HepG2 (cell line): ENCODE results near the gene PCYOX1L. TPM values are rescaled to one million over a fixed set of nuclear protein-coding genes. Genes with fewer than 3 reads are reported as not detected.

Source experiments
- ATAC-seq: fragments of 200-7000 bp; cut with Tn5 transposase; 3 replicates; pipeline ENCODE4 v1.9.1; 2020; ENCODE audit warnings: mild to moderate bottlenecking, moderate library complexity
- BruUV-seq: library from RNA; stranded (reverse); fragments of 400-500 nt; replicated peaks from 2 replicates; lab custom pipeline; 2021; lab: Mats Ljungman, UMichigan
- CTCF ChIA-PET: fragments of 300-600 bp; formaldehyde crosslinking; extraction: SDS; loops from one replicate; lab custom pipeline; 2021; ENCODE audit warnings: low total read pairs, inconsistent platforms, low intra/inter-chr PET ratio; lab: Yijun Ruan, JAX
- POLR2A ChIA-PET: fragments of 350-600 bp; sonication (Branson Sonifier 250); formaldehyde crosslinking; loops from one replicate; lab custom pipeline; 2020; ENCODE audit warnings: antibody characterized with exemption, inconsistent platforms; lab: Yijun Ruan, JAX
- DNase-seq: peaks from one replicate; pipeline ENCODE4 v3.0.0-alpha.2; 2015; ENCODE audit warnings: low spot score
- FAIRE-seq: peaks from 3 replicates; lab custom pipeline; 2011; peaks lifted over from hg19 to GRCh38; lab: Jason Lieb, UNC
- H2AFZ ChIP-seq: one replicate; pipeline ENCODE4 v1.6.1; 2011; ENCODE audit warnings: low read length, inconsistent platforms
- H3K27ac ChIP-seq: fragments of 300-600 bp; 3 replicates; pipeline ENCODE4 v1.8.0; 2011; ENCODE audit warnings: mixed run types, mild to moderate bottlenecking, mixed read lengths, low read length, inconsistent platforms; ENCODE audit not compliant: insufficient read depth; ENCODE audit errors: extremely low read length
- H3K27me3 ChIP-seq, 2 experiments: fragments of 200-600 bp in 1 of 2; 2 replicates in 1 of 2; 3 replicates in 1 of 2; pipeline versions ENCODE4 v1.6.0 to v1.8.0; 2011; ENCODE audit warnings: low read length in 2 of 2, mild to moderate bottlenecking in 2 of 2, moderate library complexity in 2 of 2, inconsistent platforms in 1 of 2; ENCODE audit not compliant: insufficient read depth in 2 of 2, control insufficient read depth in 1 of 2
- H3K36me3 ChIP-seq, 2 experiments: fragments of 200-600 bp in 1 of 2; replicated peaks in 1 of 2; 2 replicates in 1 of 2; 3 replicates in 1 of 2; pipeline versions ENCODE4 v1.5.1 to v1.8.0; 2011; ENCODE audit warnings: low read length in 2 of 2, inconsistent platforms in 1 of 2; ENCODE audit not compliant: insufficient read depth in 2 of 2, control insufficient read depth in 1 of 2
- H3K4me1 ChIP-seq: 2 replicates; pipeline ENCODE4 v1.5.1; 2012; ENCODE audit warnings: low read length, inconsistent platforms; ENCODE audit not compliant: insufficient read depth
- H3K4me2 ChIP-seq: 2 replicates; pipeline ENCODE4 v1.6.0; 2011; ENCODE audit warnings: low read depth, low read length, inconsistent platforms
- H3K4me3 ChIP-seq, 3 experiments: fragments of 200-600 bp in 1 of 3; sonication (generic), shearing (Covaris generic) in 1 of 3; replicated peaks in 1 of 3; 2 replicates each; pipeline ENCODE4 v1.5.1; 2011 to 2016; ENCODE audit warnings: low read length in 3 of 3, inconsistent platforms in 2 of 3, low read depth in 2 of 3, mild to moderate bottlenecking in 2 of 3, control low read depth in 1 of 3, mixed read lengths in 1 of 3; ENCODE audit not compliant: insufficient read depth in 1 of 3
- H3K79me2 ChIP-seq: one replicate; pipeline ENCODE4 v1.6.1; 2011; ENCODE audit warnings: low read length, inconsistent platforms; ENCODE audit not compliant: insufficient read depth
- H3K9ac ChIP-seq: 2 replicates; pipeline ENCODE4 v1.6.0; 2011; ENCODE audit warnings: mild to moderate bottlenecking, low read depth, low read length, inconsistent platforms; ENCODE audit not compliant: insufficient read depth
- H3K9me3 ChIP-seq: 2 replicates; pipeline ENCODE4 v1.5.1; 2012; ENCODE audit warnings: mild to moderate bottlenecking, low read length
- H4K20me1 ChIP-seq: 2 replicates; pipeline ENCODE4 v1.6.0; 2011; ENCODE audit warnings: inconsistent platforms, mild to moderate bottlenecking, low read length, moderate library complexity; ENCODE audit not compliant: insufficient read depth
- ADNP ChIP-seq: sonication (generic); formaldehyde crosslinking; IDR thresholded peaks from 2 replicates; pipeline ENCODE4 v1.4.0; 2020; ENCODE audit warnings: missing genetic modification reagents
- HDAC1 ChIP-seq: sonication (generic); formaldehyde crosslinking; IDR thresholded peaks from 2 replicates; pipeline ENCODE4 v1.5.1; 2020; ENCODE audit warnings: mild to moderate bottlenecking, missing genetic modification reagents
- PHF21A ChIP-seq: sonication (generic); formaldehyde crosslinking; IDR thresholded peaks from 2 replicates; pipeline ENCODE4 v1.5.0; 2020; ENCODE audit warnings: mild to moderate bottlenecking, missing genetic modification reagents
- PRMT3 ChIP-seq: sonication (generic); formaldehyde crosslinking; IDR thresholded peaks from 2 replicates; pipeline ENCODE4 v1.8.1; 2022; ENCODE audit warnings: low read depth, mild to moderate bottlenecking, moderate library complexity, missing genetic modification reagents, borderline replicate concordance
- RCOR2 ChIP-seq: IDR thresholded peaks from 2 replicates; pipeline ENCODE4 v1.6.1; 2016; ENCODE audit warnings: missing biosample characterization, missing genetic modification reagents
- ZBTB7A ChIP-seq: sonication (generic); formaldehyde crosslinking; IDR thresholded peaks from 2 replicates; pipeline ENCODE4 v1.8.0; 2022; ENCODE audit warnings: mild to moderate bottlenecking, missing genetic modification reagents
- ZNF768 ChIP-seq: sonication (generic); formaldehyde crosslinking; IDR thresholded peaks from 2 replicates; pipeline ENCODE4 v1.4.0; 2020; ENCODE audit warnings: missing genetic modification reagents
- ZNF816 ChIP-seq: sonication (generic); formaldehyde crosslinking; IDR thresholded peaks from 2 replicates; pipeline ENCODE4 v1.8.0; 2022; ENCODE audit warnings: missing genetic modification reagents, mild to moderate bottlenecking, borderline replicate concordance
- WGBS: methylation state at CpG from one replicate; pipeline ENCODE4 v1.1.6; 2017; ENCODE audit warnings: low lambda C conversion rate; 5-methylcytosine and 5-hydroxymethylcytosine counted together
- in situ Hi-C: cut with HindIII; loops from 2 replicates; pipeline ENCODE4 v1.10.0; 2017; ENCODE audit warnings: low pct_unique_long_range_greater_than_20kb; ENCODE audit not compliant: extremely low pct_ligation_motif_present
- intact Hi-C: fragments of 100-400 bp; cut with micrococcal nuclease; formaldehyde crosslinking; loops from one replicate; pipeline ENCODE4 v1.10.0; 2022; ENCODE audit not compliant: unreplicated experiment
- polyA plus RNA-seq, 8 experiments: library from polyadenylated mRNA; depleted of rRNA in 3 of 8; stranded (reverse) in 7 of 8; unstranded in 1 of 8; fragments of >200 nt; fragmentation: Illumina TruSeq in 4 of 8; extraction: Trizol in 4 of 8; gene quantifications; 2 replicates each; pipeline versions ENCODE4 v1.2.1 to v1.2.3, GENCODE V29; 2011 to 2016; ENCODE audit warnings: low read depth in 4 of 8, missing spikeins in 1 of 8, mixed read lengths in 1 of 8; ENCODE audit not compliant: insufficient read depth in 1 of 8
- total RNA-seq, 5 experiments: library from RNA; depleted of rRNA; stranded (reverse); fragments of >200 nt; fragmentation: Illumina TruSeq; extraction: Trizol; gene quantifications; 2 replicates each; pipeline ENCODE4 v1.2.3, GENCODE V29; 2016; ENCODE audit warnings: low read depth in 1 of 5
- TF ChIP-seq, protein P1 (sequence below): sonication (generic); formaldehyde crosslinking; IDR thresholded peaks from 2 replicates; pipeline ENCODE4 v1.5.1; 2020; ENCODE audit warnings: mild to moderate bottlenecking, missing genetic modification reagents, moderate library complexity

The PCYOX1L gene
- total and polyA plus RNA-seq, 2 of the 13 experiments (the other 11 are each of a cell fraction or from before 2014, with no cell fraction given) = 1.00 to 3.7 TPM

DNA sequence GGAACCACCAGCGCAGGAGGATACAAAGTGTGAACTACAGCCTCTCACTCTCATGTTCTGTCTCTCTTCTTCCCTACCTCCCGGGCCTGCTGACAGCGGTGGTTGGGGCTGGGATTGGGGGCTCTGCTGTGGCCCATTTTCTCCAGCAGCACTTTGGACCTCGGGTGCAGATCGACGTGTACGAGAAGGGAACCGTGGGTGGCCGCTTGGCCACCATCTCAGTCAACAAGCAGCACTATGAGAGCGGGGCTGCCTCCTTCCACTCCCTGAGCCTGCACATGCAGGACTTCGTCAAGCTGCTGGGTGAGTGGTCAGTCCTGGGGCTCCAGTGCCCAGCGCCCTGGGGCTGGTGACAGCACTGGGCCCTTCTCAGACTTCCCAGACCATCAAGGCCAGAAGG lies 4.7 kb downstream of the PCYOX1L start:
- Histone ChIP-seq H3K4me2 (no peak overlapping the region; the same call in 1 of the 2 replicates), H3K4me3 (no peak overlapping the region; a peak in 1 of 6 replicates), H2AFZ (no peak overlapping the region), H3K9me3 (no peaks in the 10 kb centered on the region), H3K9ac (no peak overlapping the region), H3K4me1 (peaks cover 45% of the 10 kb centered on the region), H3K27me3 (no peaks in the 10 kb centered on the region; a peak in 1 of 5 replicates), H4K20me1 (no peaks in the 10 kb centered on the region), H3K27ac (no peak overlapping the region), H3K36me3 (no peaks in the 10 kb centered on the region), H3K79me2 (no peaks in the 10 kb centered on the region)
- ChIA-PET POLR2A (no interaction called here), CTCF (no interaction called here)
- BruUV-seq = no TSS peak
- FAIRE-seq (no peak), ATAC-seq (no peak), DNase-seq (no peak)
- 9% methylated on average over 9 of the region's 12 CpGs for WGBS
- in situ Hi-C loops (no loop called here), intact Hi-C loops (no loop called here)
- TF ChIP-seq, protein P1, sequence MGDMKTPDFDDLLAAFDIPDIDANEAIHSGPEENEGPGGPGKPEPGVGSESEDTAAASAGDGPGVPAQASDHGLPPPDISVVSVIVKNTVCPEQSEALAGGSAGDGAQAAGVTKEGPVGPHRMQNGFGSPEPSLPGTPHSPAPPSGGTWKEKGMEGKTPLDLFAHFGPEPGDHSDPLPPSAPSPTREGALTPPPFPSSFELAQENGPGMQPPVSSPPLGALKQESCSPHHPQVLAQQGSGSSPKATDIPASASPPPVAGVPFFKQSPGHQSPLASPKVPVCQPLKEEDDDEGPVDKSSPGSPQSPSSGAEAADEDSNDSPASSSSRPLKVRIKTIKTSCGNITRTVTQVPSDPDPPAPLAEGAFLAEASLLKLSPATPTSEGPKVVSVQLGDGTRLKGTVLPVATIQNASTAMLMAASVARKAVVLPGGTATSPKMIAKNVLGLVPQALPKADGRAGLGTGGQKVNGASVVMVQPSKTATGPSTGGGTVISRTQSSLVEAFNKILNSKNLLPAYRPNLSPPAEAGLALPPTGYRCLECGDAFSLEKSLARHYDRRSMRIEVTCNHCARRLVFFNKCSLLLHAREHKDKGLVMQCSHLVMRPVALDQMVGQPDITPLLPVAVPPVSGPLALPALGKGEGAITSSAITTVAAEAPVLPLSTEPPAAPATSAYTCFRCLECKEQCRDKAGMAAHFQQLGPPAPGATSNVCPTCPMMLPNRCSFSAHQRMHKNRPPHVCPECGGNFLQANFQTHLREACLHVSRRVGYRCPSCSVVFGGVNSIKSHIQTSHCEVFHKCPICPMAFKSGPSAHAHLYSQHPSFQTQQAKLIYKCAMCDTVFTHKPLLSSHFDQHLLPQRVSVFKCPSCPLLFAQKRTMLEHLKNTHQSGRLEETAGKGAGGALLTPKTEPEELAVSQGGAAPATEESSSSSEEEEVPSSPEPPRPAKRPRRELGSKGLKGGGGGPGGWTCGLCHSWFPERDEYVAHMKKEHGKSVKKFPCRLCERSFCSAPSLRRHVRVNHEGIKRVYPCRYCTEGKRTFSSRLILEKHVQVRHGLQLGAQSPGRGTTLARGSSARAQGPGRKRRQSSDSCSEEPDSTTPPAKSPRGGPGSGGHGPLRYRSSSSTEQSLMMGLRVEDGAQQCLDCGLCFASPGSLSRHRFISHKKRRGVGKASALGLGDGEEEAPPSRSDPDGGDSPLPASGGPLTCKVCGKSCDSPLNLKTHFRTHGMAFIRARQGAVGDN (CRISPR knock-in tag) = peak; percentile 32
- TF ChIP-seq ZNF816 (no peak), ADNP (no peak), PHF21A (CRISPR knock-in tag) (no peak), ZBTB7A (no peak), HDAC1 (CRISPR knock-in tag) (no peak), PRMT3 (no peak), ZNF768 (CRISPR knock-in tag) (peak; percentile 48; the same call in 1 of the 2 replicates), RCOR2 (CRISPR knock-in tag) (no peak)
